GM18868 (cell line): Measurements from ENCODE around the gene CLCNKA.

ENCODE experiments used
- ATAC-seq: cut with Tn5 transposase; IDR thresholded peaks from one replicate; pipeline ENCODE4 v1.9.1; 2021; ENCODE audit warnings: mild to moderate bottlenecking, moderate library complexity; ENCODE audit not compliant: unreplicated experiment

CLCNKA gene

GRCh38 chr1:16076031-16076864 is 54.4 kb downstream of the CLCNKA start:
- no peak for ATAC-seq

- no peak for ATAC-seq
Observed at GRCh38 chr1:16076865-16077238, 55.0 kb downstream of the CLCNKA start.

GRCh38 chr1:16077406-16078245 is 55.8 kb downstream of the CLCNKA start:
- ATAC-seq: no peak

- ATAC-seq: no peak
Observed at GRCh38 chr1:16078925-16079656, 57.3 kb downstream of the CLCNKA start.

GRCh38 chr1:16080422-16081150 is 58.8 kb downstream of the CLCNKA start:
- no peak for ATAC-seq

GRCh38 chr1:16081636-16082035 is 59.8 kb downstream of the CLCNKA start:
- ATAC-seq: no peak

- no peak for ATAC-seq
Observed at GRCh38 chr1:16082283-16083038, 60.6 kb downstream of the CLCNKA start.

- no peak for ATAC-seq
Observed at GRCh38 chr1:16083486-16083885, 61.6 kb downstream of the CLCNKA start.
